Ectodermal cell (in vitro differentiated cells): ENCODE results near the gene MAGEE1.

ENCODE experiments used
- H3K27ac ChIP-seq: 2 replicates; pipeline ENCODE4 v1.7.0; 2013; ENCODE audit warnings: mild to moderate bottlenecking, low read depth, low read length; ENCODE audit not compliant: insufficient read depth, poor library complexity, severe bottlenecking
- H3K27me3 ChIP-seq: 2 replicates; pipeline ENCODE4 v1.7.0; 2013; ENCODE audit warnings: mild to moderate bottlenecking, low read length; ENCODE audit not compliant: insufficient read depth, control insufficient read depth, poor library complexity, severe bottlenecking
- H3K36me3 ChIP-seq: one replicate; pipeline ENCODE4 v1.7.0; 2013; ENCODE audit warnings: low read length; ENCODE audit not compliant: control insufficient read depth, insufficient read depth
- H3K4me1 ChIP-seq: one replicate; pipeline ENCODE4 v1.7.0; 2013; ENCODE audit warnings: low read length; ENCODE audit not compliant: control insufficient read depth, insufficient read depth
- H3K4me3 ChIP-seq: 2 replicates; pipeline ENCODE4 v1.7.0; 2013; ENCODE audit warnings: low read depth, low read length, control low read depth; ENCODE audit not compliant: insufficient read depth
- H3K9me3 ChIP-seq: 2 replicates; pipeline ENCODE4 v1.7.0; 2013; ENCODE audit warnings: mild to moderate bottlenecking, low read length, moderate library complexity; ENCODE audit not compliant: control insufficient read depth
- WGBS, 2 experiments: methylation state at CpG; one replicate each; pipeline ENCODE4 v1.1.7; 2013; ENCODE audit warnings: missing lambda C conversion rate in 2 of 2; 5-methylcytosine and 5-hydroxymethylcytosine counted together

MAGEE1 gene

GRCh38 chrX:76453737-76454406 is 26.4 kb downstream of the MAGEE1 start:
- no peaks in the 10 kb centered on the region for H3K36me3 ChIP-seq
- no peaks in the 10 kb centered on the region for H3K9me3 ChIP-seq
- H3K4me3 ChIP-seq = no peak overlapping the region
- WGBS, 2 experiments = 58 to 67% methylated on average over 2 of the region's 2 CpGs
- H3K27me3 ChIP-seq = no peaks in the 10 kb centered on the region
- peak overlapping the region; percentile 16 for H3K27ac ChIP-seq
- no peaks in the 10 kb centered on the region for H3K4me1 ChIP-seq

DNA sequence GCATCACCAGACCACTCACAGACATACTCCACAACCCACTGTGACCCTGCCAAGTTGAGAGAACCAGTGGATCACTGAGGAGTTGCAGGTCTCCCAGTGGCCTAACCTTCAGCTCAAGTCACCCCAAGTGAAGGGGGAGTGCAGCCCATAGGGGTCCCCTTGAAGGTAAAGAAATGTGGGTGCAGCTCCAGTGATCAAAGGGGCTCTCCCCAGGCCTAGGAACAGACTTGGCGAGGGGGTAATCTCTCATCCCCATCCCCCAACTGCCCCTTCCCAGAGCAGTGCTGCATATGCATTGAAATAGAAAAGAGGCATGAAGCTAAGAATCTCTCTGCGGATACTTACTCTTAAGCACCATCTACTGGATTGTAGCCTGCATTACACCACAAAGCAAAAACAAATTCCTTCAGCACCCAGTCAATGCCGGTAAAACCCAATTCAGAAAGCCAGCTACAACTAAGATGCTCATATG is 27.0 kb downstream of the MAGEE1 start:
- 10 to 11% methylated on average over 2 to 3 of the region's 3 CpGs for WGBS, 2 experiments
- Histone ChIP-seq H3K4me1 (no peaks in the 10 kb centered on the region), H3K36me3 (no peaks in the 10 kb centered on the region), H3K27ac (no peak overlapping the region), H3K4me3 (no peak overlapping the region), H3K27me3 (no peaks in the 10 kb centered on the region), H3K9me3 (no peaks in the 10 kb centered on the region)

GRCh38 chrX:76477353-76477752 is 49.8 kb downstream of the MAGEE1 start:
- H3K4me3 ChIP-seq = no peak overlapping the region
- no peaks in the 10 kb centered on the region for H3K9me3 ChIP-seq
- WGBS, 2 experiments = 60 to 73% methylated on average over 1 of the region's 2 CpGs
- no peaks in the 10 kb centered on the region for H3K4me1 ChIP-seq
- H3K27me3 ChIP-seq = no peaks in the 10 kb centered on the region
- no peaks in the 10 kb centered on the region for H3K36me3 ChIP-seq
- no peak overlapping the region for H3K27ac ChIP-seq
